ENCODE data around the gene UBE3C.

The UBE3C gene

DNA sequence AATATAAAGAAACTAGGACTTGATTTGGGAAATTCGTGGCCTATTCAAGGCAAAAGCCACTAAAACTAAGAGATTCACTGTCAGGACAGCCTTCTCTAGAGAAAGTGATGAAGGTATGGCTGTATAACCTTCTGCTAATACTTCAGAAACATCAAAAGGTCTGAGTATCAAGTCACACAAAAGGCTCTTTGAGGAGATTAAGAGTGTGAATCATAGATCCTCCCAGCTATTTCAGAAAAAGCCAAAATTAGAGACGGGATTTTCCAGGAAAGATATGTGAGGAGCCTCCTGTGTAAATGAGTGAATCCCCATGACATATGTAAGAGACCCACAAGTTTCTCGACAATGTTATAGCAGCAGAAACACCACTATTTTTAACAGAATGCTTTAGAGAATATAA, 56.2 kb downstream of the UBE3C start:
- no peaks in the 10 kb centered on the region for H3K4me1 ChIP-seq (ENCODE audit: control insufficient read depth, low read depth, low read length)
- peaks cover 6% of the 10 kb centered on the region for H3K36me3 ChIP-seq (ENCODE audit: control insufficient read depth, insufficient read depth, low read length)
- no peak overlapping the region for H2BK15ac ChIP-seq (replicated peaks; ENCODE audit: low read depth)
- H2BK5ac ChIP-seq (ENCODE audit: low read length), result no peak overlapping the region
- no peak overlapping the region for H3K4me2 ChIP-seq (ENCODE audit: low read length)
- no peak for DNase-seq
- H3K9ac ChIP-seq (ENCODE audit: low read length), result no peak overlapping the region
- H3K4ac ChIP-seq (ENCODE audit: low read depth, low read length), result no peak overlapping the region
- H3K18ac ChIP-seq (ENCODE audit: low read length), result no peak overlapping the region
- no peak overlapping the region for H2BK120ac ChIP-seq (ENCODE audit: low read depth, low read length)
- H2AK5ac ChIP-seq (ENCODE audit: low read length), result no peak overlapping the region
- peaks cover 5% of the 10 kb centered on the region for H3K79me1 ChIP-seq (ENCODE audit: low read length)
- no peak overlapping the region for H3K23ac ChIP-seq (ENCODE audit: low read length)
- WGBS (ENCODE audit: extremely low coverage, insufficient coverage, low lambda C conversion rate), result no CpG with 5 or more reads among the region's 3 CpGs
- H4K5ac ChIP-seq (ENCODE audit: low read length), result no peak overlapping the region
- no peaks in the 10 kb centered on the region for H3K27me3 ChIP-seq (ENCODE audit: insufficient read depth, low read length, poor library complexity)
- H3K79me2 ChIP-seq (ENCODE audit: control insufficient read depth, insufficient read depth, low read length), result peaks cover 1% of the 10 kb centered on the region
- H3K27ac ChIP-seq (ENCODE audit: low read depth, low read length), result no peak overlapping the region
- H3K56ac ChIP-seq (ENCODE audit: low read length), result no peak overlapping the region
- no peak overlapping the region for H3K4me3 ChIP-seq (ENCODE audit: low read length)
- H4K8ac ChIP-seq (ENCODE audit: low read depth, low read length), result no peak overlapping the region

DNA sequence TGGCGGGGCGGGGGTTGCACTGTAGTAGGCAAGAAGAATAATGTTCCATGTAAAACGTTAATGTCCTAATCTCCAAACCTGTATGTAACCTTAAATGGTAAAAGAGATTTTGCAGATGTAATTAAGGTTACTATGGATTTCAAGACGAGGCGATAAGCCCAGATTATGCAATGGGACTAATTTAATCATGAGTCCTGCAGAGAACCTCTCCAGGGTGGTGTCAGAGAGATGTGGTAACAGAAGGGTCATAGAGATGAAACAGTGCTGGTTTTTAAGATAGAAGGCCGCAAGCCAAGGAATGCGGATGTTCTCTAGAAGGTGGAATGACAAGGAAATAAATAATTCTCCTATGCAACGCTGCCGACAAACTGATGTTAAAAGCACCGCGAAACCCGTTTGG, 57.1 kb downstream of the UBE3C start:
- H3K36me3 ChIP-seq (ENCODE audit: control insufficient read depth, insufficient read depth, low read length), result peaks cover 3% of the 10 kb centered on the region
- H2BK15ac ChIP-seq (replicated peaks; ENCODE audit: low read depth), result no peak overlapping the region
- H3K18ac ChIP-seq (ENCODE audit: low read length), result no peak overlapping the region
- H3K4ac ChIP-seq (ENCODE audit: low read depth, low read length), result no peak overlapping the region
- H3K23ac ChIP-seq (ENCODE audit: low read length), result no peak overlapping the region
- WGBS (ENCODE audit: extremely low coverage, insufficient coverage, low lambda C conversion rate), result no CpG with 5 or more reads among the region's 12 CpGs
- H4K5ac ChIP-seq (ENCODE audit: low read length), result no peak overlapping the region
- H4K8ac ChIP-seq (ENCODE audit: low read depth, low read length), result no peak overlapping the region
- no peak overlapping the region for H3K27ac ChIP-seq (ENCODE audit: low read depth, low read length)
- H3K4me2 ChIP-seq (ENCODE audit: low read length), result no peak overlapping the region
- no peaks in the 10 kb centered on the region for H3K79me2 ChIP-seq (ENCODE audit: control insufficient read depth, insufficient read depth, low read length)
- H3K56ac ChIP-seq (ENCODE audit: low read length), result no peak overlapping the region
- H2BK5ac ChIP-seq (ENCODE audit: low read length), result no peak overlapping the region
- peaks cover 4% of the 10 kb centered on the region for H3K79me1 ChIP-seq (ENCODE audit: low read length)
- DNase-seq, result no peak
- no peak overlapping the region for H3K4me3 ChIP-seq (ENCODE audit: low read length)
- H2BK120ac ChIP-seq (ENCODE audit: low read depth, low read length), result no peak overlapping the region
- no peak overlapping the region for H2AK5ac ChIP-seq (ENCODE audit: low read length)
- no peaks in the 10 kb centered on the region for H3K4me1 ChIP-seq (ENCODE audit: control insufficient read depth, low read depth, low read length)
- no peaks in the 10 kb centered on the region for H3K27me3 ChIP-seq (ENCODE audit: insufficient read depth, low read length, poor library complexity)
- H3K9ac ChIP-seq (ENCODE audit: low read length), result no peak overlapping the region

DNA sequence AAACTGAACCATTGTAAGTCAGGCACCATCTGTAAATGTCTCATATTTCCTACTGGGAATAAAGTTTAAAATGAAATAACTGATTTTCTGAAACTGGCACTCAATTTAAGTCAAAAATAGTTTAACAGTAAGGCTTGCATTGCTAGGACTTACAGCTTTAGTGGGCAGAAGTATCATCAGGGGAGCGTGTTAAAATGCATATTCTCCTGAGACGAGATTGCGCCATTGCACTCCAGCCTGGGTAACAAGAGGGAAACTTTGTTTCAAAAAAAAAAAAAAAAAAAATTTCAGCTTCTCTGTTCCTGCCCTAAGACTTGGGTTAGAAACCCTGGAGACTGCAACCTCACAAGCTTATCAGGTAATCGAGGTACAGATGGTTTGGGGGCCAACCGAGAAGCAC, 65.4 kb downstream of the UBE3C start:
- Histone ChIP-seq H2BK5ac (ENCODE audit: low read length) (no peak overlapping the region), H3K18ac (ENCODE audit: low read length) (no peak overlapping the region), H3K23ac (ENCODE audit: low read length) (no peak overlapping the region), H4K5ac (ENCODE audit: low read length) (no peak overlapping the region), H3K79me2 (ENCODE audit: control insufficient read depth, insufficient read depth, low read length) (no peaks in the 10 kb centered on the region), H3K27ac (ENCODE audit: low read depth, low read length) (no peak overlapping the region), H3K4ac (ENCODE audit: low read depth, low read length) (no peak overlapping the region), H3K9ac (ENCODE audit: low read length) (no peak overlapping the region), H3K4me3 (ENCODE audit: low read length) (no peak overlapping the region), H2BK15ac (replicated peaks; ENCODE audit: low read depth) (no peak overlapping the region), H3K79me1 (ENCODE audit: low read length) (peaks cover 2% of the 10 kb centered on the region), H3K56ac (ENCODE audit: low read length) (no peak overlapping the region), H3K27me3 (ENCODE audit: insufficient read depth, low read length, poor library complexity) (no peaks in the 10 kb centered on the region), H4K8ac (ENCODE audit: low read depth, low read length) (no peak overlapping the region), H3K36me3 (ENCODE audit: control insufficient read depth, insufficient read depth, low read length) (peaks cover 1% of the 10 kb centered on the region), H3K4me2 (ENCODE audit: low read length) (no peak overlapping the region), H3K4me1 (ENCODE audit: control insufficient read depth, low read depth, low read length) (no peaks in the 10 kb centered on the region), H2BK120ac (ENCODE audit: low read depth, low read length) (no peak overlapping the region), H2AK5ac (ENCODE audit: low read length) (no peak overlapping the region)
- no peak for DNase-seq
- no CpG with 5 or more reads among the region's 5 CpGs for WGBS (ENCODE audit: extremely low coverage, insufficient coverage, low lambda C conversion rate)

DNA sequence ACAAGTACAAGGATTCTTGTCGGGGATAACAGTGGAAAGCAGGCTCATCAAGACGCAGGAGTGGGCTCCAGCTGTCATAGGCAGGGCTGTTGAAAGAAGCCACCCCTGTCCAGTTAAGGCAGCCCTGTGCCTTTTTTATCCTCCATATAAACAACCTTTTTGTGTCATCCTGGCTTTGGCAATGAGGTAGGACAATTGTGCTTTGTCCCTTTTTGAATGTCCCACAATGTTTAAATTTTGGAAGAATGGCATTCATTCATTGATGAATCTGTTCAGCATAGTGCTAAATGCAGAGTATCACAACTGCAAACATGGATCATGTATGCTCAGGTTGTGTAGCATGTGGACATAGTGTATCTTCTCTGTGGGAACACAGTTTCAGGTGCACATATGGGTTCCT, 66.7 kb downstream of the UBE3C start:
- no peak overlapping the region for H3K4me2 ChIP-seq (ENCODE audit: low read length)
- no peak overlapping the region for H4K5ac ChIP-seq (ENCODE audit: low read length)
- no peak overlapping the region for H4K8ac ChIP-seq (ENCODE audit: low read depth, low read length)
- H3K56ac ChIP-seq (ENCODE audit: low read length), result no peak overlapping the region
- H3K79me1 ChIP-seq (ENCODE audit: low read length), result peaks cover 2% of the 10 kb centered on the region
- H3K4me3 ChIP-seq (ENCODE audit: low read length), result no peak overlapping the region
- H3K79me2 ChIP-seq (ENCODE audit: control insufficient read depth, insufficient read depth, low read length), result no peaks in the 10 kb centered on the region
- H3K4ac ChIP-seq (ENCODE audit: low read depth, low read length), result no peak overlapping the region
- H3K4me1 ChIP-seq (ENCODE audit: control insufficient read depth, low read depth, low read length), result no peaks in the 10 kb centered on the region
- no CpG with 5 or more reads among the region's 2 CpGs for WGBS (ENCODE audit: extremely low coverage, insufficient coverage, low lambda C conversion rate)
- H3K18ac ChIP-seq (ENCODE audit: low read length), result no peak overlapping the region
- peaks cover 1% of the 10 kb centered on the region for H3K36me3 ChIP-seq (ENCODE audit: control insufficient read depth, insufficient read depth, low read length)
- H2BK120ac ChIP-seq (ENCODE audit: low read depth, low read length), result no peak overlapping the region
- no peak overlapping the region for H2BK5ac ChIP-seq (ENCODE audit: low read length)
- H3K9ac ChIP-seq (ENCODE audit: low read length), result no peak overlapping the region
- H3K23ac ChIP-seq (ENCODE audit: low read length), result no peak overlapping the region
- no peaks in the 10 kb centered on the region for H3K27me3 ChIP-seq (ENCODE audit: insufficient read depth, low read length, poor library complexity)
- no peak overlapping the region for H2BK15ac ChIP-seq (replicated peaks; ENCODE audit: low read depth)
- no peak overlapping the region for H2AK5ac ChIP-seq (ENCODE audit: low read length)
- no peak for DNase-seq
- no peak overlapping the region for H3K27ac ChIP-seq (ENCODE audit: low read depth, low read length)

DNA sequence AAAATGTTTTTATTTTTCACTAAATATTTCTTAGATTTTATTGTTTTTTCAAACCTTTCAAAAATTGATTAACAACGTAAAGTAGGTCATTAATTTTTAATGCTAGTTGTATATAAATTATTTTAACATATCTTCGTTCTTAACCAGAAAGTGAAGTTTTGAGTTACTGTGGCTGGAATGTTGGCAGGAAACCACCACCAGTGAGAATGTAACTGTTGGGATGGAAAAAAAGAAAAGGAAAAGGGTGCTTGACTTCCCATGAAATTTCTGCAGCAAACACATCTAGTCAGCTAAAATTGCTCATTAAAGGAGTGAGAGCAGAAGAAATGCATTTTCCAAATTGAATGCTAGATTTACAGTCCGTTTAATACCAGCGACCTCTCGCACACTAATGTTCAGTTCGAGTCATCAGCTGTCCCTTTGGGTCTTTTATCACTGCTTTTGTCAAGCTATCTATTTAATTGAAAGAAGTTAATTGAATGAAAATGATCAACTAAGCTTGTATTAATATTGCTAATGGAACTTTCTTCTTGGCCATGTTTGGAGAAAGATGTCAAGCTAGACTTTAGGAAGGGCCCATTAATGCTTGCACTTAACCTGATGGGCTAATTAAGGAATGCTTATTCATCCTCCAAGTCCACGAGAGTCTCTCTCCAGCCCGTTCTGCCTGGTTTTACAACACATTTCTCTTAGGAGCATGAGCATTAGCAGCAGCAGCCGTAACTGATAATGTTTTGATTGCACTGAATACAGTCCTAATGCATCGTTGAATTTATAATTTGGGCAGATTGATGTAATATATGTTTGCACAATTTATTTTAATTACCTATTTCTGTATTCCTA, 70.1 kb downstream of the UBE3C start:
- H3K36me3 ChIP-seq (ENCODE audit: control insufficient read depth, insufficient read depth, low read length), result peaks cover 1% of the 10 kb centered on the region
- H3K79me2 ChIP-seq (ENCODE audit: control insufficient read depth, insufficient read depth, low read length), result no peaks in the 10 kb centered on the region
- no peak overlapping the region for H3K4me2 ChIP-seq (ENCODE audit: low read length)
- no peak overlapping the region for H2BK15ac ChIP-seq (replicated peaks; ENCODE audit: low read depth)
- WGBS (ENCODE audit: extremely low coverage, insufficient coverage, low lambda C conversion rate), result no CpG with 5 or more reads among the region's 10 CpGs
- H2AK5ac ChIP-seq (ENCODE audit: low read length), result no peak overlapping the region
- no peak overlapping the region for H2BK5ac ChIP-seq (ENCODE audit: low read length)
- H3K27me3 ChIP-seq (ENCODE audit: insufficient read depth, low read length, poor library complexity), result no peaks in the 10 kb centered on the region
- no peak overlapping the region for H3K23ac ChIP-seq (ENCODE audit: low read length)
- no peak overlapping the region for H4K5ac ChIP-seq (ENCODE audit: low read length)
- DNase-seq, result no peak
- no peak overlapping the region for H3K27ac ChIP-seq (ENCODE audit: low read depth, low read length)
- no peak overlapping the region for H4K8ac ChIP-seq (ENCODE audit: low read depth, low read length)
- H2BK120ac ChIP-seq (ENCODE audit: low read depth, low read length), result no peak overlapping the region
- H3K4me1 ChIP-seq (ENCODE audit: control insufficient read depth, low read depth, low read length), result no peaks in the 10 kb centered on the region
- no peak overlapping the region for H3K56ac ChIP-seq (ENCODE audit: low read length)
- H3K18ac ChIP-seq (ENCODE audit: low read length), result no peak overlapping the region
- no peak overlapping the region for H3K4me3 ChIP-seq (ENCODE audit: low read length)
- H3K4ac ChIP-seq (ENCODE audit: low read depth, low read length), result no peak overlapping the region
- H3K9ac ChIP-seq (ENCODE audit: low read length), result no peak overlapping the region
- peaks cover 3% of the 10 kb centered on the region for H3K79me1 ChIP-seq (ENCODE audit: low read length)

DNA sequence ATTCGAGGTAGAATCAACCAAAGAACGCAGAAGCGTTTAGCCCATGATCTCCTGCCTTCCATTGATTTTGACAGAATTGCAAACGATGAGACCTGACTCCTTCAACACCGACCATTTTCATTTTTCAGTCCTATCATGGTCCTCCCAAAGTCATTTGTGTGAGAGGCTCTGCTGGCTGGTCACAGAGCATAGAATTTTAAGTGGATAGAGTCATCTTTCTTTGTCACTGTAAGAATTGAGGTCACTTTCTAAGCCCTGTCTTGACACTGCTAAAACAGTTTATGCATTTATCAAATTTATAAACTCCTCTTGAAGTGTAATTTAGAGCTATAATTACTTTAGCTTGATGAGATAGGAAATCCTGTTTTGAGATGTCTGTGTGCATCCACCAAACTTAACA, 72.0 kb downstream of the UBE3C start:
- H3K4me1 ChIP-seq (ENCODE audit: control insufficient read depth, low read depth, low read length), result no peaks in the 10 kb centered on the region
- H3K18ac ChIP-seq (ENCODE audit: low read length), result no peak overlapping the region
- H3K23ac ChIP-seq (ENCODE audit: low read length), result no peak overlapping the region
- H4K5ac ChIP-seq (ENCODE audit: low read length), result no peak overlapping the region
- peaks cover 6% of the 10 kb centered on the region for H3K79me1 ChIP-seq (ENCODE audit: low read length)
- no peaks in the 10 kb centered on the region for H3K79me2 ChIP-seq (ENCODE audit: control insufficient read depth, insufficient read depth, low read length)
- no peak overlapping the region for H2BK5ac ChIP-seq (ENCODE audit: low read length)
- no peak overlapping the region for H3K4me3 ChIP-seq (ENCODE audit: low read length)
- H3K9ac ChIP-seq (ENCODE audit: low read length), result no peak overlapping the region
- peaks cover 3% of the 10 kb centered on the region for H3K36me3 ChIP-seq (ENCODE audit: control insufficient read depth, insufficient read depth, low read length)
- no peak overlapping the region for H3K56ac ChIP-seq (ENCODE audit: low read length)
- H3K4me2 ChIP-seq (ENCODE audit: low read length), result no peak overlapping the region
- no peak overlapping the region for H2BK120ac ChIP-seq (ENCODE audit: low read depth, low read length)
- no CpG with 5 or more reads among the region's 5 CpGs for WGBS (ENCODE audit: extremely low coverage, insufficient coverage, low lambda C conversion rate)
- no peak overlapping the region for H3K27ac ChIP-seq (ENCODE audit: low read depth, low read length)
- no peaks in the 10 kb centered on the region for H3K27me3 ChIP-seq (ENCODE audit: insufficient read depth, low read length, poor library complexity)
- H2AK5ac ChIP-seq (ENCODE audit: low read length), result no peak overlapping the region
- DNase-seq, result no peak
- H2BK15ac ChIP-seq (replicated peaks; ENCODE audit: low read depth), result no peak overlapping the region
- no peak overlapping the region for H3K4ac ChIP-seq (ENCODE audit: low read depth, low read length)
- no peak overlapping the region for H4K8ac ChIP-seq (ENCODE audit: low read depth, low read length)

Data from mesendoderm (in vitro differentiated cells).